CD4-positive, alpha-beta T cell treated with Interleukin-15 for 4 hours (primary cell): ENCODE results near the gene CUEDC2.

Source experiments
- DNase-seq: peaks from one replicate; pipeline ENCODE4 v3.0.0-alpha.2; 2020; ENCODE audit warnings: low spot score

CUEDC2 gene

GRCh38 chr10:102424916-102425315 is 7.5 kb downstream of the CUEDC2 start:
- no peak for DNase-seq

DNA sequence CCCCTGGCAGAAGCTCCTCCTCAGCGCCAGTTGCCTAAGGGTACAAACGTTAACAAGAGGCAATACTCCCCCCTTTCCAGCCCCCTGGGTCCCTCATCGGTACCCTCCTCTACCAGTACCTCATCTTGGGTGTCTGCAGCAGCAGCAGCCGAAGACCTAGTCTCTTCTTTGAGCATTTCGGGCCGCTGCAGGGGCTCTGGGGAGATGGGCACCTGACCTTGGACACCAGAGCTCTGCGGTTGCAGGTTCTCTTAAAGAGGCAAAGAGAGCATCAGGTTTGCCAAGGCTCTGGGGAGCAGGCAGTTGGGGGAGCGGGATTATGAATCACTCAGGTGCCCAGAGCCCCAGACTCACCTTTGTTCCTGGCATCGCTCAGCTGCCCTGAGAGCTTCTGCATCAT is 8.2 kb downstream of the CUEDC2 start:
- no peak for DNase-seq

DNA sequence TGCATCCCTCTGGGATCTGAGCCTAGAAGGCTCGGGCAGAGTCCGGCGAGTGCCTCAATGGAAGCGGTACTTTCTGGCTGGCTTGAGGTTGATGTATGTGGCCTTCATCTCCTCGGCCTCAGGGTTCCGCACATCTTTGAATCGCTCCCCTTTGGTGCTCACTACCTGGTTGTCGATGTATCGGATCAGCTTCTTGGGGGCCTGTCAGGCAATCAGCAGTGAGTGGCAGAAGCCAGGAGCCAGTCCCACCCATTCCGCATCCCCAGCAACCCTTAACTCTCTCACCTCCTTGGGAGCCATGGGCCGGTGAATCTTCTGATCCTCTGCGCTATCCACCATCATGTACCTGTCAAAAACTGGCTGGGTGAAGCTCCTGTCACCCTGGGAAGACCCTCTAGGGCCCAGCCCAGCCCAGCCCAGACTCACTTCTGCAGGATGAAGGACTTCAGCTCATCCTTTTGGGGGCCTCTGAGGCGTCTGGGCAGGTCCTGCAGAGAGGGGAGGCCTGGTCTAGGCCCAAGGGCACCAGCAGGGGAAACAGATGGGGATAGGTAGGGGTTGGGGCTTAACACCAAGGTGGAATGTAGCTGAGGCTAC is 8.9 kb downstream of the CUEDC2 start:
- no peak for DNase-seq

GRCh38 chr10:102422545-102423129 is 9.7 kb downstream of the CUEDC2 start:
- DNase-seq = peak; percentile 48

- no peak for DNase-seq
Observed at GRCh38 chr10:102421757-102422512, 10.4 kb downstream of the CUEDC2 start.

DNA sequence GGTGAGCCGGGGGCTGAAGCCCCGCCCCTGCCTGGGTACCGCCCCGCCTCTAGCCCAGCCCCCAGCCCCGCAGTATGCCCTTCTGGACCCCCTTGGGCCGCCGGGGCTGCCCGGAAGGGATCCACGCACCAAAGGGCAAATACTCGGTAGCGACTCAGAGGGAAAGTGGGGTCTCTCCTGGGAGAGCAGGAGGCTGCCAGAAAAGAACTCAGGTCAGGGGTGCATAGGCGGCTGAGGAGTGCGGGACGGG is 10.9 kb downstream of the CUEDC2 start:
- DNase-seq = no peak

DNA sequence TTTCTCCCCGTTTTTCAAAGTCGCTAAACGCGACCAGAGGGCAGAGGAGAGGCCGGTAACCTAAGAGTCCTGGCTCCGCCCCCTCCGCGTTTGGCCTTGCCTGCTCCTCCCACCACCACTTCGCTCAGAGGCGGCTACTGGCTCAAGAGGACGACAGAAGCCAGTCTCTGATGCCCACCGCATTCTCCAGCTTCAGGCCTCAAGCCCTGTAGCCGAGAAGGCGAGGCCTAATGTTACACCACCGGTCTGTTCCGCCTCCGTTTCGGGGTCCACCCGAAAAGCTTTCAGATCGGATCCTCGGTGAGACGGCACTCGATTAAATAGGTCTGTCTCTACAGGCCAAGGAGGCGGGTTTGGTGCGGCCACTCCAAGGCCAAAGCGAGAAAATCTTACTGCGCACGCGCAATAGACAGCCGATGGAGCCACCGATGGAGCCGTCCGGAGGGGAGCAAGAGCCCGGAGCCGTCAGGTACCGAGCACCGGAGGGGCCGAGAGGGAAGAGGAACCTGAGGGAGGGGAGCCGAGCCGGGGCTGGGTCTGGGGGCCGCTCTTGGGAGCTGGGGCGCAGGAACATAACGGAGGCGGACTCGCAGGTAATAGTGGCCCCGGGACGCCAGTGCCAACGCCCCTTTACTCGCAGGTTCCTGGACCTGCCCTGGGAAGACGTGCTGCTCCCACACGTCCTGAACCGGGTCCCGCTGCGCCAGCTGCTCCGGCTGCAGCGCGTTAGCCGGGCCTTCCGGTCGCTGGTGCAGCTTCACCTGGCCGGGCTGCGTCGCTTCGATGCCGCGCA is 11.5 kb downstream of the CUEDC2 start, which contains the start of gene FBXL15:
FBXL15 (plus strand) TSS at position 123 of the 793 bp plus-strand sequence; CDS start at position 417, 294 bp downstream.
- DNase-seq = peak; percentile 97

DNA sequence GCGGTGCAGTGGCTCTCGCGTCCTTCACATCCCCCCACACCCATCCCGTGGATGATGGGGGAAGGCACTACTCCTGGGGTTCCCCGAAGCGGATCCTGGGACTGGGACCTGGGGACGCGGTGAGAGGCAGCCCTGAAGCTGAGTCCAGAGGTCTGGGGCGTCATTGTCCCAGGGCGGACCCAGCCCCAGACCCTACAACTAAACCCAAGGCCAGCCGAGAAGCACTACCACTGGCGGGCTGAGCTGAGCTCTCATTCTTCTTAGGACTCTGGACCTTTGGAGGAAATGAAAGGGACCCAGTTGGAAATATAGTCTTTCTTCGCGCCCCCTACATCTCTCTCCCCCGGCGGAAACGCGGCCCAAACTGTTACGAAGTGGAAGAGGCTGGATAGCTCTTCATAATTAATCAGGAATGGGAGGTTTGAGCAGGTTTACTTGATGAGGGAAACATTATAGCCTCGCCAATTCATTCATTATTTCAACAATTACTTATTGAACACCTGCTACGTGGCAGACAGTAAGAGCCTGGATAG is 12.1 kb downstream of the CUEDC2 start:
- DNase-seq = no peak

- DNase-seq = peak; percentile 62
Observed at GRCh38 chr10:102419269-102420180, 12.8 kb downstream of the CUEDC2 start.

- DNase-seq = no peak
Observed at GRCh38 chr10:102418622-102419268, 13.6 kb downstream of the CUEDC2 start, which contains the start of gene PSD. TSS of gene PSD (minus strand) at chr10:102418785. CDS start at chr10:102417038, 1,747 bp downstream.

- DNase-seq = no peak
Observed at GRCh38 chr10:102416695-102417094, 15.7 kb downstream of the CUEDC2 start.

DNA sequence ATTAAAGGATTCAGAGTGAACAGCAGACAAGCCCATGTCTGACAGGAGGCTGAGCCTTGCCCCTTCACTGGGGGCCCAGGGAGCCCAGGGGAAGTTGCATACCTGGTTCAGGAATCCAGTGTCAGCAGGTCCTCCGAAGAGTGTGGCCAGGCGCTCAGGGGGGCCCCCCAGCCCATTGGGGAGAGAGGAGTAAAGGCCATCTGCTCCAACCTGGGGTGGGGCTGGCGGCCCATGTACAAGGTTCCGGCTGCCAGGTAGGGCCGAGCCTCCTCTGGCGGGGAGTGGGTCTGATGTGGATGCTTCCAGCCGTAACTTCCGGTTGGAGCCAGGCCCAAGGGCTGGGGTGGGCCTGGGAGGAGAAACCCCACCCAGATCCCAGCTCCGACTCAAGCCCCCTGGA is 16.1 kb downstream of the CUEDC2 start:
- DNase-seq = no peak

- no peak for DNase-seq
Observed at GRCh38 chr10:102414749-102415148, 17.6 kb downstream of the CUEDC2 start.

DNA sequence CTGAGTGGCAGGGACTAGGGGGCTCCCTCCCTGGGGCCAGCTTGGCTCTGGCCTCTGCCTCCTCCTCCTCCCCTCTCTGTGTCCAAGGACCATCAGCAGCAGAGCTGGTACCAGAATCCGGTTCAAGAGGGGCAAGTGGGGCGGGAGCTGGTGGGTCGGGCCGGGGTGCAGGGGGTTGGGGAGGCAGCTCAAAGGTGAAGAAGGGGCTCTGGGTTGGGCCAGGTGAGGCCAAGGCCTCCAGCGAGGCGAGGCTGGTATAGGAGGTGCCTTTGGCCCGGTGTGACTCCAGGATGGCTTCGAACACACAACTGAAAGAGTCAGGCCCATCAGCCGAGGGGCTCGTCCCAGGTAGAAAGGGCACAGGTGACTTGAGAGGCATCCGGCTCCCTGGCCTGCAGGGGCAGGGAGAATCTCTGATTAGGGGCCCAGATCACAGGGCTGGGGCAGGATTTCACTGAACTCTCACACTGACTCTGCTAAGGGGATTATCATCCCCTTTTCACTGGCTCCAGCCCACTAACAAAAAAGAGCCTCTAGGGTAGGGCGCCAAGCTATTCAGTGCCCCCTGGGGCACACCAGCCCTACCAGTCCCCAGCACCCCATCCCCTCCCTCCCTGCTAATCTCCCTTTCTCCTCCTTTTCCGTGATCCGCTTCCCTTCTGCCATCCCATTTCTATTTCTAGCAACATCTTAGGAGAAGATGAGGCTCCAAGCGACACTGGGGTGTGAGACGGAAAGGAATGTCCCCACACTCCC is 18.4 kb downstream of the CUEDC2 start:
- no peak for DNase-seq

DNA sequence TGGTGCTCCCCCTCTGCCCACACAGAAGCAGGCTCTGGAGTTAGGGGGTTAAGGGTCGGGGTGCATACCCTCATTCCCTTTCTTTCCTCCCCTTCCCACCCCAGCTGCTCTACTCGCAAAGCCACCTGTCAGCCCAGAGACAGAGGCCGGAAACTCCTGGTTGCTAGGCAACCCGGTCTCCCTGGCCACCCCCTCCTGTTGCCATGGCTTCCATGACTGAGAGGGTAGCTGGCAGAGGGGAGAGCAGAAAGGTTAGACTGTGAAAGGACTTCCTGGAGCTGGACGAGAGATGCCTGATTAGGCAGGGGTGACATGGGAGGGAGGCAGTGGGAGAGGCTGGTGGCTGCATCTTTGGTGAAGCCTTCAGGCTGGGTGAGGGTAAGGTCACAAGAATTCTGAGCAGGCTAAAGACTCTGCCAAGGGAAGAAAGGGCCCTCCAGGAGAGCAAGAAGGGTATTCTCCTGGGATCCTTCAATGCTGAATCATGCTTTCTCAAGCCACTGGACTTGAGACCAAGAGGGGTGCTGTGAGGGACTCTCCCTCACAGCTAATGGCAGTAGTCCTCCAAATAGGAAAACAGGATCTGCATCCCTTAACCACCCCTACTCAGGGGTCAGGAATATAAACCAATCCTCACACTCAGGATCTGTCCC is 19.2 kb downstream of the CUEDC2 start:
- DNase-seq = peak; percentile 38

DNA sequence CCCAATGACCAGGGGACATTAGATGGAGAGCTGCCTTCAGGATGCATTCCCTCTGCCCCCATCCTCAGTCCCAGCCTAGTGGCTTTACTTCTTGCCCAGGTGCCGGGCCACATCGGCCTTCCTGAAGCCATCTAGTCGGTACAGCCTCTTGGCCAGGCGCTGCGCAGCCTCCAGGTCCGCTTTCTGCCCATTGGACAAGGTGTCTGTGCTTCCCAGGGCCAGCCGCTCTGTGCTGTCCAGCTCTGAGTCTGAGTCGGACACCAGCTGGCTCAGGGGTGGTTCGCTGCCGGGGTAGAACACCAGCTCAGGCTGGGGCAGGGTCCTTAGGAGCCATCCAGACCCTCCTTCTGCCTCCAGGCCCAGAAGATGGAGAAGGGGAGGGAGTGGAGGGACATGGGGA is 20.1 kb downstream of the CUEDC2 start:
- no peak for DNase-seq

DNA sequence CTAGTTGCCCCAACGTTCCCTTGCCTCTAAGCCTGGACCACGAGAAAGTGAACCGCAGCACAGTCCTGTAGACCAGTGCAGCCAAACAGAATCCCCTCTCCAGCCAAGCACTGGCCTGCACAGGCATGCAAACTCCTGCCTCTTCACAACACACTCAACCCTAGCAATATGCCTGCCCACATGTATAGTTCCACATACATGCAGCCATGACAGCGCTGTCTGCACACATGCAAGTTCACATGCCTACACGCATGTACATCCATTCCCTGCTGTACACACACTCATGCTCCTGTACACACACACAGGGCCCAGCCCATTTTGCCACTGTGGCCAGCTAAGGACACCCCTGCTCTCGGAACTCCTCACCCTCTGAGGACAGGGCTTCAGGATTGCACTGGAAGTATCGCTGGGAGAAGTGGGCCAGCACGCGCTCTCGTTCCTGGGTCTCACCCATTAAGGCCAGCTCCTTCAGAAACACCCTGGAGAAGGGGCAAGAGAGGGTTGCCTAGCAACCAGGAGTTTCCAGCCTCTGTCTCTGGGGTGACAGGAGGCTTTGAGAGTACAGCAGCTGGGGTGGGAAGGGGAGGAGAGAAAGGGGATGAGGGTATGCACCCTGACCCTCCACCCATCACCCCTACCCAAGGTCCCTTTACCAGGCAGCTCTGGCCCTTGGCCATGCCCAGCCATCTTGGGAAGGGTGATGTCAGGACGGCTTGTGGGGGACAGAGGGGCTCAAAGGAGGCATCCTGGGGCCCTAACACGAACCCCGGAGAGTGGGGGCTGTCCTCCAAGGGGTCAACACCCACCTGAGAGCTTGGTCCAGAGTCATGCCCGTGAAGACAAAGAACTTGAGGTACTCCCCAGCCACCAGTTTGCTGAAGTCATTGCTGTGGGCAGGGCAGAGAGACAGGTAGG is 20.8 kb downstream of the CUEDC2 start:
- DNase-seq = no peak

- no peak for DNase-seq
Observed at GRCh38 chr10:102410429-102411073, 21.8 kb downstream of the CUEDC2 start.
